ENCODE measurements around the gene LRRC57.

GRCh38 chr15:42490671-42491538, 57.7 kb downstream of the LRRC57 start, which contains the start of gene ZNF106:
- TF ChIP-seq POLR2AphosphoS5 (IDR thresholded peaks at IDR 0.05) (peak; percentile 70 to 97), EP300 (IDR thresholded peaks at IDR 0.05) (peak in 1 of 4 donors; percentile 81), POLR2A (IDR thresholded peaks at IDR 0.05) (peak in 3 of 4 donors; percentile 91 to 96 (median 93))

Data from upper lobe of left lung (tissue), 4 donors.